Activated CD4-positive, CD25-positive, alpha-beta regulatory T cell treated with anti-CD3 and anti-CD28 coated beads, Interleukin-2, amount 50 U/mL, for 16 hours (primary cell): Measurements from ENCODE around the gene CADM2.
"Not testable (repeated sequence)": the region's sequence is repeated elsewhere in the genome, so short reads cannot be mapped to it uniquely, and the experiment has no call there.

Experiments used
- DNase-seq: peaks from one replicate; pipeline ENCODE4 v3.0.0-alpha.2; 2020; ENCODE audit warnings: low read depth, low spot score

CADM2 gene

DNA sequence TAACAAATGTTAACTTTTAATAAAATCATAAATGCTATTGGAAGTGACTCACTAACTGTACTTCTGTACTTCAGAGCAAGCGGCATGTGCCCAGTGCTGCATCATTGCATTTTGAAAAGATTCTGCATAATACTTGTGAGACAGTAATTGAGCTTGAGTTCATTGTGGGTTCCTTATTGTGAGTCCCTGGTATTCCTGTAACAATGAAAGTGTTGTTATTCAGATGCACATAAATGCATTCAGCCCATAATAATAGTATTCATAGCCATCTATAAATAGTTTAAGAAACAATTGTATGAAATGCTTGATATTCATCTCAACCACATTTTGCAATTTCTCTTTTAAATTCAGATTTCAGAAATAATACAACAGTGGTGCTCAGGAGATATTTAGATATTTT lies 976.4 kb downstream of the CADM2 start:
- no peak for DNase-seq

DNA sequence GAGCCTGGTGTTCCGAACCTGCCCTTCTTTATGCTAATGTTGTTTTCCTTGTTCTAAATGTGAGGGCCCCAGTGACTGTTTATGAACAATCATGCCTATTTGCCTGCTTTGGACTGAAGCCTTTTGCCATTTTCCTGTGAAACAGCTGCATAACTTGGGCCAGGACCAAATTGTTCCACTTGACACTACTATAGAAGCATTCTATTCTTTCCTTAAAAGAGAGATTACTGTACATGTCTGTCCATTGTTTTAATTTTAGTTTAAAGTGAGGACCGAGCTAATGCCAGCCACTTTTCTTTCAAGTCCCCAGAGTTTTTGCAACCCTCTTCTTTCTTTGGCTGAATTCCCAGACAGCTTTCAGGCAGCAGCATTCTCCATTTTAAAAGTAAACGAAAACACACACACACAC lies 980.3 kb downstream of the CADM2 start:
- DNase-seq = no peak

DNA sequence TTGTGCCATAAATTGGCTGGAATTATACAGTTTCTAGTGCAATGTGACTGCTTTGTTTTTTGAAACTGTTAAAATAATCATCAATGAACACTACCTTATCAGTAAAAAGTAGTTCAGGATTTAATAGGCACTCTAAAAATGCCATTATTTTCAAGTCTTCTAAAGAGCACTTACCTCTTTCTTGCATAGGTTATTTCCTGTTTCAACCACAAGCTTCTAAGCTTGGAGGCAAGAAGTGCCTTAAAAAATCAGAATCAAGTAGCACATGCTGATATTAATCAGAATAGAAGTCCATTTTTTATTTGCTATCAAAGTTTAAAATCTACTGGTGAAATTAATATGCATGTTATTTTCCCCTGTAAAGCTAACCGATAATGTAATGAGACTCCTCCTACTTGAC lies 991.6 kb downstream of the CADM2 start:
- no peak for DNase-seq

DNA sequence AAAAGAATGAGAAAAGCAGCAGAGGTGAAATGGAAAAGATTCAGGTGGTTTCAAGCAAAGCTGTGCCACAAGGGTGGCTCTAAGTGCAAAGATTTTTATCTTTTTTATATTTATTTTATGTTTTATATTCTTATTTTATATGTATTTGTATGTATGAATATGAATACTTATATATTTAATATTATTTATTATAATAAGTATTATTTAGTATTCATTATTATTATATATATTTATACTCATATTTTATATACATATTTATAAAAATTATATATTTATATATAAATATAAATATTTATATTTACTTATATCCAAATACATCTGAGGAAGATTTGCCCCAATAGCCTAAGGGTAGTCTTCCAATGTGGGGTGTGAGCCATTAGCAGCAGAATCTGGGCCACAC lies 1002.0 kb downstream of the CADM2 start:
- no peak for DNase-seq

DNA sequence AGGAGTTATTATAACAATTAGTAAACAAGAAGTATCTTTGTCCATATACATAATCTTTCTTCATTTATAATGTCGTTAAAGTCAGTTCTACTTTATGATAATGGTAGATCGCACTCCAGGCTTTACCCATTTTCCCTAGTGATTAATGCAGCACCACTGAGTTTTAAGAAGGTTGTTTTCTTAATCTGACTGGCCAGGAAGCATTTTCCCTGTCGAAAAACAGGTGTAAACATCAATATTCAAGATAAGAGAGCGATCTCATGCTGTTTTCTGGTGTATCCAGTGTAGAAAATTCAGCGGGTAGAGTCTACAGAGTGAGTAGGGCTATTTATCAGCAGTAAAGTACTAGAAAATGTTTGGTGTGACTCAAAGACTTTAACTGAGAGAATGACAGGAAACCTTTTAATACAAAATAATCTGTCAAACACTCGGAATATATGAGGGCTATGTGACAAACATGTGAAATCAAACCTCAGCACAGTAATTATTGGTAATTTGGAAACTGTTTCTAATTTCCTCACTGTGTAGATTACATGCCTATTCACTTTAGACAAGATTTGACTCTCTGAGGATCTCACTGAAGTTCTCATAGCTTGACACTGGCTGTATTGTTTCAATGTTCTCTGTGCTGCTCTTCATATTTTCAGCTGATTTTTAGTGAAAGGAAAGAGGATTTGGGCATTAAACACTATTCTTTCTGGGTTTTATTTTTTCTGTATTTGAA lies 1019.0 kb downstream of the CADM2 start:
- DNase-seq = no peak

DNA sequence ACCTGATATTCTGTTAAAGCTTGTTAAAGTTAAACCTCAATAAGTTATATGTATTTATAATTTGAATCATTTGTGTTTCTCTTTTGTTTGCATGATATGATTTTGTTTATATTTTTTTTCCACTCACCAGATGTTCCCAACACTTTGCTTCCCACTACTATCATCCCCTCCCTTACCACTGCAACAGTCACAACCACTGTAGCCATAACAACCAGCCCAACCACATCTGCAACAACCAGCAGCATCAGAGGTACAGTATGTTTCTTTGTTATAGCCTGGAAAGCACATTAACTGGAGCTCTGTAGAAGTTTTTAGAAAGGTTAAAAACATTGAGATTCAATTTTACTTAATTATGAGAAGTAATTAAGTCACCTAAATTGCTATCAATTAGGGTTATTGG lies 1020.2 kb downstream of the CADM2 start:
- DNase-seq = no peak

DNA sequence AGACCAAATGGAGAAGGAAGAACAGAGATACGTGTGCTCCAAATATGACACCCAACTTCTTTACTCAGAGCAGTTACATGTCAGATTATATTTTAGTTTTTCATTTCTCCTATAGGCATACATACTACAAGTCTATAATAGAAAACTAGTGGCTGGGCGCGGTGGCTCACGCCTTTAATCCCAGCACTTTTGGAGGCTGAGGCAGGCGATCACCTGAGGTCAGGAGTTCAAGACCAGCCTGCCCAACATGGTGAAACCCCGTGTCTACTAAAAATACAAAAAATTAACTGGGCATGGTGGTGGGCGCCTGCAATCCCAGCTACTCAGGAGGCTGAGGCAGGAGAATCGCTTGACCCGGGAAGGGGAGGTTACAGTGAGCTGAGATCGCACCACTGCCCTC lies 1030.8 kb downstream of the CADM2 start:
- not testable (repeated sequence) for DNase-seq

DNA sequence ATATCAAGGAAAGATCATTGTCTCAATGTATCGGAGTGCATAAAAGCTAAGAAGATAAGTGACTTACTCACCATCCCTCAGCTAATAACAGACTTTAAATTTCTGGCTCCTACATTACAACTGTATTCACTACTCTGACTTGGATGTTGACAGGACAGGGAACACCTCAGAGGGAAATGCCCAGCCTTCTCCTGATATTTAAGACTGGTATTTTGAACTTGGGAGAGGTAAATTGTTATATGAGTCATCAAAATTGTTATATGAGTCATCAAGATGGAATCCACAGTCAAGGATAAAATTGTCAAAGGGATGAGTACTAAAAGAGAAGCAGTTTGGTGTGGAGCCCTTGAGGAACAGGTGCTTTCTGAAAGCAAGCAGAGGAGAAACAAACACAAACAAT lies 1070.8 kb downstream of the CADM2 start:
- no peak for DNase-seq

DNA sequence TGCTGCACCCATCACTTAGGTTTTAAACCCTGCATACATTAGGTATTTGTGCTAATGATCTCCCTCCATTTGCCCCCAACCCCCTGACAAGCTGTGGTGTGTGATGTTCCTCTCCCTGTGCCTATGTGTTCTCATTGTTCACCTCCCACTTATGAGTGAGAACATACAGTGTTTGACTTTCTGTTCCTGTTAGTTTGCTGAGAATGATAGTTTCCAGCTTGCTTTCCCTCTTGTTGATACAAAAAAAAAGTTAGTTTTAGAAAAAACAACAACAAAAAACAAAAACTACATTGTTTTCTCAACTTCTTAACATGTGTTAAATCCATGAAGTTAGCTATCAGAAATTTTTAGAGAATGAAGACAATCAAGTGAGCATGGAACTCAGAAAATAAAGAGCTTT lies 1079.1 kb downstream of the CADM2 start:
- DNase-seq = no peak

DNA sequence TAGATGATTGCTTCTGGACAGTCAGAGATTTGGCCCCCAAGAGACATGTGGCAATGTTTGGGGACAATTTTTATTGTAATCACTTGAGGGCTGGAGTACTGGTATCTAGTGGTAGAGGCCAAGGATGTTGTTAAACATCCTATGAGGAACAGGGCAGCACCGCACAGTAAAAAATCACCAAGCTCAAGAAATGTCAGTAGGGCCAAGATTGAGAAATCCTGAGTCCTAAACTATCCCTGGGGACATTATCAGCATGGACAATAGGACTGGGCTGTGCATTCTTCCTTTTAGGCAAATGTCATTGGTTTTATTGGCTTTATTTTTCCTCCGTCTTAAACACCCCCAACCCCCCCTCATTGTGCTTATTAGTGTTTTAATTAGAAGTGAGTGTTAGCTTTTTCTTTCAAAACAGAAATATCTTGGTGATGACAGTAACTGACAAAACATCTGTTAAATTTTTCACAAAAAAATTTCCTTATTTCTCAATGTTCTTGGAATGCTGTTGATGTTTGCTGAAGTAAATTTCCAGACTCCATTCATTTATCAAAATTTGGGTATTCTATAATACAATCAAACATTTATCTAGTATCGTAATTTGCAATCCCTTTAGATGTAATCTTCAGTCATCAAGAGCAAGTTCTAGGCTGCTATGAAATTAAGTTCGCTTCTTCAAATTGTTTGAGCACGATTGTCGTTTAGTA lies 1087.8 kb downstream of the CADM2 start:
- DNase-seq = no peak

DNA sequence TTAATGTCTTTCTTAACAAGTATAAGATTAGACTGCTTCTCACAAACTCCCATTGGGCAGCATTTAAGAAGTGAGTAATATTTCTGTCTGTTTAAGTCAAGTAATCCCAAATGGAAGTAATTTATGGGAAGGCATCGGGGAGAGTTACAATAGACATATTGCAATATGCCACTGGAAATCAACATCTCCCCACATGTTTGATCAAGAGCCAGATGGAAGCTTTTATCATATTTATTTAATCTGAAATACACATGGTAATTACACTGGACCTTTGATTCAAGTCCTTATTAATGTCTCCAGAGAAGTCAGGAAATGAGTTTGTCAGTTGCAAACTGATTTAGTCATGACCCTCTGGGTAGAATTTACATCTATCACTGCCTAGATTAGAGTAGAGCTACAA lies 1088.4 kb downstream of the CADM2 start:
- no peak for DNase-seq

DNA sequence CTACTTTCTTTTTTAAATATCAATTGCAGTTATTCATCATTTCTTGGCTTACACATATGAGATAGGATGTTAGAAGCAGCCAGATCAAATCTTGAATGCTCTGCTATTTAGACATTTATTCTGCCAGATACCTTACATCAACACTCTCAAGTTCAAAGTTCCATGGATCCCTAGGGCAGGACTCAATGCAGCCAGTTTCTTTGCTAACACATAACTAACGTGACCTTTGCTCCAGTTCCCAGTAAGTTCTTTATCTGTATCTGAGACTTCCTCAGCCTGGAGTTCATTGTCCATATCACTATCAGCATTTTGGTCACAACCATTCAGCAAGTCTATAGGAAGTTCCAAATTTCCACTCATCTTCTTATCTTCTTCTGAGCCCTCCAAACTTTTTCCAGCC lies 1092.3 kb downstream of the CADM2 start:
- no peak for DNase-seq

DNA sequence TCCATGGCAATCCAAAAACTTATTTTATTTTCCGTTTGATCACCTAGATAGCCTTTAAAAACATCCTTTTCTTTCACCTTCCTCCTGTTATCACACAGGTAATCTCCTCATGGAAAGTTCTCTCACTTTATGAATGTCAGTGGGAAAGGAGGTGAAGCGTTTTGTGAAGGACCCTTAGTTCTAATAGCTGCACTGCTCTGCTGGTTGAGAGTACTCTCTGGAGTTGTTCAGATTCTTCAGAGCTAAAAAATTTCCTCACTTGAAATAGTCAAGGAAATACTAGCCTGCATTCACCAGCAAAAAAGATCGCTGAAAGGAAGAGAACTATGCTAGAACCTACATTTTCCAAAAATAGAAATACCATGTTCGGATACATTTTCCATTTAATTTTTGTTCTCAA lies 1097.2 kb downstream of the CADM2 start:
- no peak for DNase-seq

DNA sequence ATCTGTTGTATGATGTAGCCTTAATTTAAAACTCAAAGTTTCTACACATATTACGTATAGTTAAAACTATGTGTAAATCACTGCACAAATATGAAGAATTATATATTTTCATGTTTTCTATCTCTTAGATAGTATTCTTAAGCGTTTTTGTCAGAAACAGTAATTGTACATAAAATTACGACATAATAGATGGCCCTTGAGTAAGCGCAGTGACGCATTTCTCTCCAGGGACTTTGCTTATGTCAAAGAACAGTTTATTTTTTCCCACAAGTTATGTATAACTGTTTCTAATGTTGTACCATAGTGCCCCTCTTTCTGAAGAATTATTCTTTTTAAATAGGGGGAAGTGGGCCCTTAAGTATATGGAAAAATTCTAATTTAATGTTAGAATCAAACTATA lies 1098.2 kb downstream of the CADM2 start:
- DNase-seq = no peak

DNA sequence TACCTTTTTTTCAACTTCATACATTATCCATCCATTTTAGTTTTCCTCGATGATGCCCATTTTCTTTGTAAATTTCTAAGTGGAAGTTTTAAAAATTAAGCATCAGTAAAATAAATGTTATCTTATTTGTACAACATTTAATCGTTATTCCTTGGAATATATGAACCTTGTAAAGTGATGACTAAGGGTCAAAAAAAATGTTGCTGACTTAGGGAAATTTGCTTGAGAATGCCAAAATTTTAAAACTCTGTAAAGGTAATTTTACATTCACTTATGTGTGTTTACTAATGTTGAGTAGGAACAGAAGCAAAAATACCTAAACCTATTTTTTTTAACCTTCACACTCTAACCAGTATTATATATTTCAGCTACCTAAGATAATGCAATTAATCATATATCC lies 1115.0 kb downstream of the CADM2 start:
- DNase-seq = no peak

DNA sequence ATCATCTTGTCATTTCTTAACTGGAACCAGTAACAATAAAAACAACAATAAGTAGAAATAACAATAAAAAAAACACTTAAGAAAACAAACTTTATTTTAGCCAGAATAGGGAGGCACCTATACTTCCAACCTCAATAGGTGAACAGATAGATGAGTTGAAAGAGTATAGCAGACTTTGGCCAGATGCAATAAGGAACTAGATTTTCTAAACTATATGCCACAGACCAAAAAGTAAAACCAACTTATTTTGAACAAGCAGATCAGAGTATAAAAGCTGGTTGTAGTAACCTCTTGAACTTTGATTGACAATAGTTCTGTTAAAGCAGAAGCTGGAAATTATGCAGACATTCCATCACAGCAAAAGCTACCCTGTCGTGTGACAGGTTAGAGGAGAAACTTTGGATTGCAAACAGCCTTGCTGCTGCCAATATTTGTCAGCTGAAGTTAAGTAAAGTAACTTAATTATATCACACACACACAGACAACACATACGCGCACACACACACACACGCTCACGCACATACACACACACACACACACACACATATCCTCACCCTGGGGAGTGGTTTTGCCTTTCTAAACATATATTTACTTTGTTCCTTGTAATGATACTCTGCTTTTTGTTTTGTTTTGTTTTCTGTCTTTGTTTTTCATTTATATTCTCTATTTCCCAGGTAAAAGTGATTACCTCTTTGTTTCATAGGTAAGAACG lies 1128.5 kb downstream of the CADM2 start:
- no peak for DNase-seq

DNA sequence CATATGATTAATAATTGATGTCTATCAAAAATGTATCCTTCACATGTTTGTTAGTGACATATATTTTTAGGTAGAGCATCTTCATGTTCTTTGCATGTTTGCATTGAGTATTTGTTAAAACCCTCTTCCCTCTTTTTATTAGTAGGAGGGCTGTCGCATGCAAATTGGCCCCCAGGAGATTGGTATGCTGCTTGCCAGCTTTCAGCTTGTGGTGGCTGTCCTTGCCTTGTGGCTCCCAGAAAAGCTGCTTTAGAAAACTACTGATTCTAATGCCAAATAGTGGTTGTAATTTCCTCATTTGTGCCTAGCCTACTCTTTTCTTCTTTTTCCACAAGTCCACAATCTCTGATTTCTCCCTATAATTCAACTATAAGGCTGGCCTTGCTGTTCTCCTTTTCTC lies 1145.4 kb downstream of the CADM2 start:
- DNase-seq = no peak

DNA sequence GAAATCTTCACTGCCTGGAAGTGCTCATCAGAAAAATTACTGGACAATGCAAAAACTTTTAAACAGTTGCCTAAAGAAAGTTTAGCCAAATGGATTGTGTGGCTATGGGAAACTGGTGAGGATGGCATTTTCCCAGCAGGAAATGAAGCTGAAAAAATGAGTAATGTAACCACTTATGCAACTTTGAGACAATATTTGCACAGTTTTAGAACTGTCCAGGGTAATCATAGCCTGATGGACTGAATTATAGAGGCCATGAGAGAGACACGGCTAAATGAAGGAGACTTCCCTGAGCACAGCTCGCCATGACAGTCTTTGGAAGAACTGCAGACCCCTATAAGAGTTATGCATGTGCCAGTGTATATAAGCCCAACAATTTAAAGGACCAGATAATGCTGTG lies 1150.6 kb downstream of the CADM2 start:
- no peak for DNase-seq
